GM18505 (cell line): ENCODE data around the gene MTNR1A.

Source experiments
- ATAC-seq: cut with Tn5 transposase; IDR thresholded peaks from one replicate; pipeline ENCODE4 v1.9.1; 2021; ENCODE audit not compliant: unreplicated experiment
- POLR2A ChIP-seq: IDR thresholded peaks from 4 replicates; pipeline ENCODE4 v1.6.1; 2011; ENCODE audit warnings: borderline replicate concordance; ENCODE audit not compliant: insufficient read depth, insufficient read length; ENCODE audit errors: extremely low read depth

The MTNR1A gene

GRCh38 chr4:186581421-186581820, 26.1 kb upstream of the MTNR1A start:
- TF ChIP-seq POLR2A = no peak

GRCh38 chr4:186580669-186581068, 25.3 kb upstream of the MTNR1A start:
- TF ChIP-seq POLR2A = no peak
- no peak for ATAC-seq

More at GRCh38 chr4:186581421-186581820, 26.1 kb upstream of the MTNR1A start:
- no peak for ATAC-seq

- no peak for TF ChIP-seq POLR2A
- ATAC-seq = no peak
These were observed 15.0 kb upstream of the MTNR1A start for GRCh38 chr4:186570193-186570996.

- TF ChIP-seq POLR2A = no peak
- ATAC-seq = no peak
These were observed 14.3 kb upstream of the MTNR1A start for GRCh38 chr4:186569533-186570192.

DNA sequence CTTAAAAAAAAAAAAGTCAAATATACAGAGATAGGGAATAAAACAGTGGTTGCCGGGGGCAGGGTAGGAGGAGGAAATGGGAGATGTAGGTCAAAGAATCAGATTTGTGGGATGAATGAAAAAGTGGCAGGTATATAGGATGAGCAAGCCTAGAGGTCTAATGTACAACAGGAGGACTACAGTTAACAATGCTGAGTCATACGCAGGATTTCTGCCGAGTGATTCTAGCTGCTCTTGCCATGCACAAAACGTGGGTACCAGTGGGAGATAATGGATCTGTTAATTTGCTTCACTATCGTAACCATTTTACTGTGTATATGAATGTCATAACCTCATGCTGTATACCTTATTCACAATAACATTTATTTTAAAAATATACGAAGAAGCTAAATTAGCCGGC, 10.7 kb upstream of the MTNR1A start:
- TF ChIP-seq POLR2A = no peak
- ATAC-seq = no peak

GRCh38 chr4:186563761-186564160, 8.4 kb upstream of the MTNR1A start:
- ATAC-seq = no peak
- no peak for TF ChIP-seq POLR2A

GRCh38 chr4:186561748-186562147, 6.4 kb upstream of the MTNR1A start:
- no peak for ATAC-seq
- no peak for TF ChIP-seq POLR2A

DNA sequence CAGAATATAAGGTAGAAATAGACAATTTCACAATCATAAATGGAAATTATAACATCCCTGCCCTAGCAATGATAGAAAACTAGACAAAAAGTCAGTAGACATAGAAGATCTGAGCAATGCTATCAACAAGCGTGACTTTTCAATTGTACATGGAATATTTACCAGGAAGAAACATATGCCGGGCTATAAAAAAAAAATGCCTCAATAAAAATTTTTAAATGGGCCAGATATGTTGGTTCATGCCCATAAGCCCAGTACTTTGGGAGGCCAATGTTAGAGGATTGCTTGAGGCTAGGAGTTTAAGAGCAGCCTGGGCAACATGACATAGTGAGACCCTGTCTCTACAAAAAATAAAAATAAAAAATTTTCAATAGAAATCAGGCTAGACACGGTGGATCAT, 5.3 kb upstream of the MTNR1A start:
- ATAC-seq = no peak
- no peak for TF ChIP-seq POLR2A

DNA sequence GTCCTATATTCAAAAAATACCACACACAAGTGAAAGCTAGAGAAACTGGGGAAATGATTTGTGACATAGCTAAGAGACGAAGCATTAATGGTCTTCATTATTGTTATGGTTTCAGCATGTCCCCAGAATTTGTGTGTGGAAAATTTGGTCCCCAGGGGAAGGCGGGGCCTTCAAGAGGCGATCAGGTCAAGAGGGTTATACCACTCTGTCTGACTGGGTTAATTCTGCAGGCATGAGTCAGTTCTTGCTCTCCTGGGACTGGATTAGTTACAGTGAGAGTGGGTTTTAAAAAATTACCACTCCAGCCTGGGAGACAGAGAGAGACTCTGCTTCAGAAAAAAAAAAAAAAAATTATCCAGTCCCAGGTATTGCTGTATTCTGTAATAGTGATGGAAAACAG, 2.1 kb upstream of the MTNR1A start:
- ATAC-seq = no peak
- TF ChIP-seq POLR2A = no peak

DNA sequence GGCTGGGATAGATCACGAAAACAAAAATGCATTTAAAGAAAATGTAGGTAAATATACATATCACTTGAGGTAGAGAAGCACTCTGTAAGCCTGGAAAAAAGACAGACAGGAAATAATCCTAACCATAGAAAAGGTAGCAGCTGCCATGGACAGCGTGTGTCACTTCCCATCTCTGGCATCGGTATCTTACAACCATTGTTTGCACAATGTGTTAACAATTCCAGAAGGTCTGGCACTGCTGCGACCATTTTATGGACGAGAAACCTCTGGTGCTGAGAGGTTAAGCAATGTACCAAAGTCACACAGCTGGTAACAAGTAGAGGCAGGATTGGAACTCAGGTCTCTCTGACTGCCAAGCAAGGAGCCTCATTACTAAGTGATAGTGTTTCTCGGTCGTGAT, 1.7 kb upstream of the MTNR1A start:
- no peak for ATAC-seq
- no peak for TF ChIP-seq POLR2A

- ATAC-seq = no peak
- TF ChIP-seq POLR2A = no peak
These were observed 841 bp downstream of the MTNR1A start for GRCh38 chr4:186554539-186554913.

DNA sequence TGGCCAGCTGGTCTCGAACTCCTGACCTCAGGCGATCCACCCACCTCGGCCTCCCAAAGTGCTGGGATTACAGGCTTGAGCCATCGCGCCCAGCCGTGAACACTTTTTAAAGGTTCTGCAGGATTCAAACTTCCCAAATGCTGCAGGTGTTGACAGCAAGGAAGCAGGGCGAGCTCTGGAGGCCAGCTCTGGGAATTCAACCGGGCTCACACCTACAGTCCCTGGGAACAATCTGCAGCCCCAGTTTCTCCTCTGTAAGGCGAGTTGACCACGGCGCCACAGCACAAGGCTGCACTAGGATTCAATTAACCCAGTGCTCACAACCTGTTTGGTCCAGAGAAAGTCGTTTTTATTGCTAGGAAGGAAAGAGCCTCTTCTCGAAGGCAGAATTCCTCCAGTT, 1.6 kb downstream of the MTNR1A start:
- TF ChIP-seq POLR2A = no peak
- ATAC-seq = no peak

GRCh38 chr4:186551849-186552248, 3.5 kb downstream of the MTNR1A start:
- ATAC-seq = no peak
- no peak for TF ChIP-seq POLR2A

DNA sequence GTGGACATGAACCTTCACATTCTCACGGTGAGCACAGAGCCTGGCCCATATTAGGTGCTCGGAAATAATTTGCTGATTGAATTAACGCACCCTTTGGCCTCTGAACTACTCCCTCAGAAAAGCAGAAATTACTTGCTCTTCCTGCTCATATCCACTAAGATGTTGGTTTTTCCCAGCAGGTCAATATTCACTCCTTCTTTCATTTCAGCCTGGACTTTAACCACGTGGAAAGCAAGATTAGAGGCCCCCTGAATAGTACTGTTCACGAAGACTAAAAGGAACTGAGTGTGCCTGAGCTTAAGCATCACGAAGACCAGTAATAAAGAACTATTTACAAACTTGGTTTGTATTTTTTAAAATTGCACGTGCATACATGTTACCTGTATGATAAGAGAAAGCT, 9.9 kb downstream of the MTNR1A start:
- ATAC-seq = no peak
- TF ChIP-seq POLR2A = no peak
